Measurements from ENCODE around the gene ELMO1.

DNA sequence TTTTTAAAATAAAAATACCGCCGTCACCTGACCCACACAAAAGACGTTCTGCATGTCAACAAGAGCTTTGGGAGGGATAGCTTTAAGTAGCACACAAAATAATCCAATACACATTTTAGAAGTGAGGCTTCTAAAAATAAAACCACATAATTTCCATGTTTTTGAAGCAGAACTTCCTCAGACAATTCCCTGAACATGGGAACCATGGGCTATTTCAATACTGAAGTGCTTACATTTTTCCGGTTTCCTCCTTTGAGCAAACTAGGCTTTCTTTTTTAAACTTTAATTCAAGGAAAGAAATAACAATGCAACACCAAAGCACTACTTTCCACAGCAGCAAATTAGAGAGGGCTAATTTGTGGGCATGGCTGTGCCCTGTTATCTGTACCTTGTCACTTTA lies 59.9 kb downstream of the ELMO1 start:
- TF ChIP-seq, protein P1, sequence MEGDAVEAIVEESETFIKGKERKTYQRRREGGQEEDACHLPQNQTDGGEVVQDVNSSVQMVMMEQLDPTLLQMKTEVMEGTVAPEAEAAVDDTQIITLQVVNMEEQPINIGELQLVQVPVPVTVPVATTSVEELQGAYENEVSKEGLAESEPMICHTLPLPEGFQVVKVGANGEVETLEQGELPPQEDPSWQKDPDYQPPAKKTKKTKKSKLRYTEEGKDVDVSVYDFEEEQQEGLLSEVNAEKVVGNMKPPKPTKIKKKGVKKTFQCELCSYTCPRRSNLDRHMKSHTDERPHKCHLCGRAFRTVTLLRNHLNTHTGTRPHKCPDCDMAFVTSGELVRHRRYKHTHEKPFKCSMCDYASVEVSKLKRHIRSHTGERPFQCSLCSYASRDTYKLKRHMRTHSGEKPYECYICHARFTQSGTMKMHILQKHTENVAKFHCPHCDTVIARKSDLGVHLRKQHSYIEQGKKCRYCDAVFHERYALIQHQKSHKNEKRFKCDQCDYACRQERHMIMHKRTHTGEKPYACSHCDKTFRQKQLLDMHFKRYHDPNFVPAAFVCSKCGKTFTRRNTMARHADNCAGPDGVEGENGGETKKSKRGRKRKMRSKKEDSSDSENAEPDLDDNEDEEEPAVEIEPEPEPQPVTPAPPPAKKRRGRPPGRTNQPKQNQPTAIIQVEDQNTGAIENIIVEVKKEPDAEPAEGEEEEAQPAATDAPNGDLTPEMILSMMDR (IDR thresholded peaks at IDR 0.05), result no peak
- TF ChIP-seq POLR2A (IDR thresholded peaks at IDR 0.05), result no peak

Data from lower leg skin (tissue), 3 donors.